ENCODE results near the gene NOD1. TPM values are rescaled to one million over a fixed set of nuclear protein-coding genes. Genes with fewer than 3 reads are reported as not detected.

NOD1 gene
- total and polyA plus RNA-seq, 2 of the 8 experiments (the other 6 are each of a cell fraction or from before 2014, with no cell fraction given) = 3.8 to 6.5 TPM

GRCh38 chr7:30420662-30421061 is 57.9 kb downstream of the NOD1 start:
- Histone ChIP-seq H2BK20ac (ENCODE audit: low read length) (no peak overlapping the region), H3K9me3 (ENCODE audit: insufficient read depth in 2 of 2, low read depth in 1 of 2, low read length in 1 of 2) (no peaks in the 10 kb centered on the region; a peak in 1 of 4 replicates), H2BK5ac (ENCODE audit: low read depth, low read length) (no peak overlapping the region), H2BK120ac (replicated peaks; ENCODE audit: low read depth, low read length) (no peak overlapping the region), H3K27ac (ENCODE audit: low read depth, low read length) (no peak overlapping the region), H4K91ac (replicated peaks; ENCODE audit: insufficient read length, low read length) (no peak overlapping the region), H3K56ac (replicated peaks; ENCODE audit: insufficient read length, low read depth, low read length) (no peak overlapping the region), H3K79me2 (ENCODE audit: control insufficient read depth in 1 of 2, insufficient read depth in 2 of 2, low read length in 2 of 2) (no peaks in the 10 kb centered on the region), H4K20me1 (replicated peaks in 1 of 2; ENCODE audit: control insufficient read depth in 1 of 2, insufficient read depth in 2 of 2, low read length in 2 of 2) (no peaks in the 10 kb centered on the region), H3K4me3 (ENCODE audit: extremely low read depth in 1 of 4, insufficient read depth in 2 of 4, low read depth in 3 of 4, low read length in 4 of 4) (0 out of 8 replicates have a peak overlapping the region, but pooled peaks of 1 of the 4 experiments have one; percentile 13), H2AK5ac (ENCODE audit: low read depth, low read length) (no peak overlapping the region), H3K36me3 (ENCODE audit: control insufficient read depth in 2 of 4, insufficient read depth in 4 of 4, low read length in 3 of 4) (no peaks in the 10 kb centered on the region), H3K18ac (ENCODE audit: extremely low read depth, low read length) (no peak overlapping the region), H3K23ac (ENCODE audit: insufficient read length) (no peak overlapping the region), H4K5ac (ENCODE audit: insufficient read length, low read depth, low read length) (no peak overlapping the region), H3K23me2 (ENCODE audit: low read depth, low read length) (no peaks in the 10 kb centered on the region), H2BK15ac (ENCODE audit: low read length) (peak overlapping the region; percentile 31; the same call in 1 of the 2 replicates), H4K8ac (ENCODE audit: extremely low read depth, insufficient read depth, low read length) (no peak overlapping the region), H3K14ac (ENCODE audit: insufficient read length) (no peak overlapping the region), H3K4ac (replicated peaks; ENCODE audit: insufficient read length, low read depth, low read length) (no peak overlapping the region), H3K4me1 (replicated peaks in 1 of 4; ENCODE audit: control insufficient read depth in 3 of 4, insufficient read depth in 4 of 4, low read length in 3 of 4) (no peaks in the 10 kb centered on the region; a peak in 1 of 7 replicates), H3K79me1 (ENCODE audit: low read depth, low read length) (no peaks in the 10 kb centered on the region), H3K9ac (replicated peaks in 1 of 4; ENCODE audit: extremely low read depth in 1 of 4, low read depth in 3 of 4, low read length in 3 of 4) (no peak overlapping the region), H2BK12ac (ENCODE audit: low read depth, low read length) (no peak overlapping the region), H3K4me2 (ENCODE audit: insufficient read depth in 1 of 2, low read depth in 2 of 2, low read length in 2 of 2) (no peak overlapping the region), H2AFZ (ENCODE audit: low read length) (no peak overlapping the region), H3K27me3 (replicated peaks in 1 of 4; ENCODE audit: control insufficient read depth in 3 of 4, extremely low read depth in 1 of 4, insufficient read depth in 3 of 4, low read length in 3 of 4) (no peaks in the 10 kb centered on the region)
- TF ChIP-seq CBX8 (IDR thresholded peaks at IDR 0.05; ENCODE audit: borderline replicate concordance, low read depth, low read length) (no peak), POLR2A (IDR thresholded peaks at IDR 0.05; ENCODE audit: control extremely low read depth in 1 of 2, low read depth in 2 of 2, low read length in 2 of 2) (no peak), EGR1 (IDR thresholded peaks at IDR 0.05; ENCODE audit: borderline replicate concordance, low read depth, low read length) (no peak), KDM1A (IDR thresholded peaks at IDR 0.05; ENCODE audit: borderline replicate concordance, low read length) (no peak), GTF2F1 (IDR thresholded peaks at IDR 0.05; ENCODE audit: borderline replicate concordance, low read depth, low read length) (no peak), HDAC6 (IDR thresholded peaks at IDR 0.05; ENCODE audit: low read depth, low read length) (no peak)
- DNase-seq (ENCODE audit: low read depth in 1 of 2, low spot score in 2 of 2) = no peak
- 93% methylated on average over 3 of the region's 3 CpGs; no CpG with 5 or more reads in 1 of the 2 experiments for WGBS, 2 experiments (ENCODE audit: extremely low coverage in 1 of 2, insufficient coverage in 1 of 2, insufficient read length in 1 of 2, insufficient replicate concordance in 2 of 2, low coverage in 1 of 2, low lambda C conversion rate in 2 of 2, missing lambda C conversion rate in 1 of 2)
- CTCF ChIA-PET (ENCODE audit: partially characterized antibody) = interaction anchor here (1.3 kb wide), 1 partner anchor 129 kb away, joined by 4 read pairs; no protein-coding TSS in a partner anchor
- FAIRE-seq = no peak
- POLR2A ChIA-PET (ENCODE audit: partially characterized antibody) = no interaction called here

Data from H1 (cell line).